ENCODE measurements around the gene NRAS. TPM values are rescaled to one million over a fixed set of nuclear protein-coding genes. Genes with fewer than 3 reads are reported as not detected.
"Not testable (repeated sequence)": the region's sequence is repeated elsewhere in the genome, so short reads cannot be mapped to it uniquely, and the experiment has no call there.

The NRAS gene
- total RNA-seq, 3 donors from 2014 or later (not counting 1 experiment from before 2014, with no cell fraction given): 41.1 to 45.7 (median 43.8) TPM

DNA sequence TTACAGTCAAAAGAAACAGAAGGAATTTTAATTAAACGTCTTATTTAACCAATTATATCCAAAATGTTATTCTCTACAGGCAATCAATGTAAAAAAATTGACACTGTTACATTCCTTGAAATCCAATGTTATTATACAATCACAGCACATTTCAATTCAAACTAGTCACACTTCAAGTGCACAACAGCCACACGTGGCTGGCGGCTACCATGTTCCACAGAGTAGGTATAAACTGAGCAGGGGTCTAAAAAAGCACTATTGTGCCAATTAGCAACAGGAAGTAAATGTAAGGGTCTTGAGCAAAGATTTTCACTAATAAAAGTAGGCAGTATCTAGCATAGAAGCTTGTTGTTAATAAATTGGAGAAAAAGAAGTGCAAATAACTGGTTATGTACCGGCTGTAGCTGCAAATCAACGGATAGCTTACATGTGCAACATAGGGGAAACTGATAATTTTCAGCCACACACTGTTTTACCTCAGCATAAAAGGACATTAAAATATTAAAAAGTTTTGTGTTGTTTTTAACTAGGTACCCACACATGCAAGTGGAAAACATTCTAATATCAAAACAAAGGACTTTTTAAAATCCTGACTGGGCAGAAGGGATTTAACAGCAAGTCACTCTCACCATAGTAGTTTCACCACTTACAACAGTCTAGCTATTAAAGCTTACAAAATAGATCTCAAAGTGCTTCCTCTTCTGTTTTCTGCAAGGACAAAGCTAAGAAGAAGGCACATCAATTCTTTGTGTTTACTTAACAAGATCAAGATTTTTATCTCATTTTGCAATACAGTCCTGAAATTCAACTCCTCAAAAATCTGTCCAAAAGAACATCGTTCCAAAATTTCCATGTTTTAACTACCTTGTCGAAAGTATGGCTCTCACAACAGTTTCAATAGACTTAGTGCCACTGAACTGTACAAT lies 38.7 kb upstream of the NRAS start:
- H3K4me1 Mint-ChIP-seq: peaks cover 67 to 72% of the 10 kb centered on the region in 2 donors
- 69% methylated on average over 6 of the region's 7 CpGs for WGBS (ENCODE audit: insufficient coverage)
- no peaks in the 10 kb centered on the region for H3K27me3 Mint-ChIP-seq (ENCODE audit: low read depth in 2 of 2)
- peak overlapping the region; percentile 99 for H3K4me3 Mint-ChIP-seq
- no peaks in the 10 kb centered on the region for H3K36me3 Mint-ChIP-seq
- Histone ChIP-seq H3K4me1 (ENCODE audit: control insufficient read depth, insufficient read depth, low read length) (peaks cover 27% of the 10 kb centered on the region), H3K27ac (ENCODE audit: low read length) (peak overlapping the region; percentile 96), H3K27me3 (ENCODE audit: control insufficient read depth, insufficient read depth, low read length) (no peaks in the 10 kb centered on the region), H3K36me3 (ENCODE audit: control insufficient read depth, insufficient read depth, low read length) (no peaks in the 10 kb centered on the region), H3K4me3 (ENCODE audit: low read length) (no peak overlapping the region), H3K9me3 (ENCODE audit: control insufficient read depth, insufficient read depth, low read length) (no peaks in the 10 kb centered on the region)
- ATAC-seq (no peak), DNase-seq (no peak)
- peak overlapping the region; percentile 99 to 100 for H3K27ac Mint-ChIP-seq
- TF ChIP-seq, protein P1, sequence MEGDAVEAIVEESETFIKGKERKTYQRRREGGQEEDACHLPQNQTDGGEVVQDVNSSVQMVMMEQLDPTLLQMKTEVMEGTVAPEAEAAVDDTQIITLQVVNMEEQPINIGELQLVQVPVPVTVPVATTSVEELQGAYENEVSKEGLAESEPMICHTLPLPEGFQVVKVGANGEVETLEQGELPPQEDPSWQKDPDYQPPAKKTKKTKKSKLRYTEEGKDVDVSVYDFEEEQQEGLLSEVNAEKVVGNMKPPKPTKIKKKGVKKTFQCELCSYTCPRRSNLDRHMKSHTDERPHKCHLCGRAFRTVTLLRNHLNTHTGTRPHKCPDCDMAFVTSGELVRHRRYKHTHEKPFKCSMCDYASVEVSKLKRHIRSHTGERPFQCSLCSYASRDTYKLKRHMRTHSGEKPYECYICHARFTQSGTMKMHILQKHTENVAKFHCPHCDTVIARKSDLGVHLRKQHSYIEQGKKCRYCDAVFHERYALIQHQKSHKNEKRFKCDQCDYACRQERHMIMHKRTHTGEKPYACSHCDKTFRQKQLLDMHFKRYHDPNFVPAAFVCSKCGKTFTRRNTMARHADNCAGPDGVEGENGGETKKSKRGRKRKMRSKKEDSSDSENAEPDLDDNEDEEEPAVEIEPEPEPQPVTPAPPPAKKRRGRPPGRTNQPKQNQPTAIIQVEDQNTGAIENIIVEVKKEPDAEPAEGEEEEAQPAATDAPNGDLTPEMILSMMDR (IDR thresholded peaks at IDR 0.05): no peak
- peaks cover 0 to 2% of the 10 kb centered on the region in 2 donors for H3K9me3 Mint-ChIP-seq
- intact Hi-C loops (cut with micrococcal nuclease): no loop called here

DNA sequence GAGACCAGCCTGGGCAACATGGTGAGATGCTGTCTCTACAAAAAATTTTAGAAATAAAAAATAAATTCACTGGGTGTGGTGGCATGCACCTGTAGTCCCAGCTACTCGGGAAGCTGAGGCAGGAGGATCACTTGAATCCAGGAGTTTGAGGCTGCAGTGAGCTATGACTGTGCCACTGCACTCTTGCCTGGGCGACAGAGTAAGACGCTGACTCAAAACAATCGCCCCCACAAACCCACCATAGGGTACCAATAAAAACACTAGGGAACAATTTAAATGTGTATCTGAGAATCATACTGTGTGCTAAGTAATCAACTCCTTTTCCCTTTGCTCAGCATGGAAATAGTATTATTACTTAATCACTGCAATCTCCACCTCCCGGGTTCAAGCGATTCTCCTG lies 37.1 kb upstream of the NRAS start:
- Mint-ChIP-seq H3K27ac (peak overlapping the region; percentile 99 to 100), H3K4me1 (peaks cover 83 to 85% of the 10 kb centered on the region in 2 donors)
- H3K4me3 ChIP-seq (ENCODE audit: low read length); ATAC-seq; H3K4me3 Mint-ChIP-seq; H3K9me3 Mint-ChIP-seq; DNase-seq; H3K9me3 ChIP-seq (ENCODE audit: control insufficient read depth, insufficient read depth, low read length); H3K27me3 ChIP-seq (ENCODE audit: control insufficient read depth, insufficient read depth, low read length); H3K27me3 Mint-ChIP-seq (ENCODE audit: low read depth in 2 of 2); intact Hi-C loops (cut with micrococcal nuclease); H3K36me3 Mint-ChIP-seq; H3K27ac ChIP-seq (ENCODE audit: low read length): not testable (repeated sequence)
- WGBS (ENCODE audit: insufficient coverage): 82% methylated on average over 4 of the region's 6 CpGs
- H3K4me1 ChIP-seq (ENCODE audit: control insufficient read depth, insufficient read depth, low read length): peaks cover 27% of the 10 kb centered on the region
- peaks cover 14% of the 10 kb centered on the region for H3K36me3 ChIP-seq (ENCODE audit: control insufficient read depth, insufficient read depth, low read length)

DNA sequence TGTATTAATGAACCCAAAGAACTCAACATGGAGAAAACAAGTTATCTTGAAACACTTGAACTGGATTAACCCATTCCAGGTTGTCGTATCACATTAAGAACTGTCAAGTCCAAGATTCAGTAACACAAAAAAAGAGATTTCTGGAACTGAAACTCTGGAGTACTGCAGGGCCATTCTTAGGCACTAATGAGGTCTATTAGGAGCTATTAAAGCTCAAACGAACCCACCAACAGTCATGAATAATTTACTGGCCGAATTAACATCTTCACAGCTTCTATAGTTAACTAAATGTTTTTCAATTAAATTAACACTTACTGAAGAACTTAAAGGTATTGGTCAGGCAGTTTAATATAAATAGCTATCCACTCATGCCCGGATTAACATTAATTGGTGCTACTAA lies 36.6 kb upstream of the NRAS start:
- Mint-ChIP-seq H3K36me3 (no peaks in the 10 kb centered on the region), H3K27ac (peak overlapping the region in 1 of 2 donors; percentile 99), H3K4me3 (no peak overlapping the region), H3K9me3 (no peaks in the 10 kb centered on the region), H3K4me1 (peaks cover 84 to 86% of the 10 kb centered on the region in 2 donors), H3K27me3 (ENCODE audit: low read depth in 2 of 2) (no peaks in the 10 kb centered on the region)
- Histone ChIP-seq H3K36me3 (ENCODE audit: control insufficient read depth, insufficient read depth, low read length) (peaks cover 20% of the 10 kb centered on the region), H3K4me3 (ENCODE audit: low read length) (no peak overlapping the region), H3K27me3 (ENCODE audit: control insufficient read depth, insufficient read depth, low read length) (no peaks in the 10 kb centered on the region), H3K27ac (ENCODE audit: low read length) (no peak overlapping the region), H3K9me3 (ENCODE audit: control insufficient read depth, insufficient read depth, low read length) (no peaks in the 10 kb centered on the region), H3K4me1 (ENCODE audit: control insufficient read depth, insufficient read depth, low read length) (peaks cover 27% of the 10 kb centered on the region)
- intact Hi-C loops (cut with micrococcal nuclease): no loop called here
- TF ChIP-seq, protein P1 (IDR thresholded peaks at IDR 0.05): no peak
- 60% methylated on average over 2 of the region's 4 CpGs for WGBS (ENCODE audit: insufficient coverage)
- ATAC-seq (no peak), DNase-seq (no peak)

DNA sequence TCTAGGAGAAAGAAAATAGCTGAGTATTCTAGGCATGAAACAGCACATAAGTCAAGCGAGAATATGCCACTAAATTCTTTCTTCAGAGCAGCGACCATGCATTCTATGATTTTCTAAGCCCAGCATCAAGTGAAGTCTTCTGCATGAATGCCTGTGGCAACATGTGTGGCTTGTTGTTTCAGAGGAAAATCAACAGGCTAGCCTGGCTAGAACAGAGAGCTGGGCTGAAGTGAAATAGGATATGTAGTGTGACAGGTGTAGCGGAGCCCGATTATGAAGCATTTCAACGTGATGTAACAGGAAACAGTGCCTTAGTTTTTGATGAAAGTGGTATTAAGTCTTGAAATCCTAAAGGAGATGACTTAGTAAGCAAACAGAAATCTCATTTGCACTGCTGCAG lies 34.2 kb upstream of the NRAS start:
- Histone ChIP-seq H3K9me3 (ENCODE audit: control insufficient read depth, insufficient read depth, low read length) (no peaks in the 10 kb centered on the region), H3K27ac (ENCODE audit: low read length) (no peak overlapping the region), H3K4me3 (ENCODE audit: low read length) (no peak overlapping the region), H3K4me1 (ENCODE audit: control insufficient read depth, insufficient read depth, low read length) (peaks cover 18% of the 10 kb centered on the region), H3K36me3 (ENCODE audit: control insufficient read depth, insufficient read depth, low read length) (peaks cover 38% of the 10 kb centered on the region), H3K27me3 (ENCODE audit: control insufficient read depth, insufficient read depth, low read length) (no peaks in the 10 kb centered on the region)
- no peaks in the 10 kb centered on the region for H3K9me3 Mint-ChIP-seq
- peaks cover 7% of the 10 kb centered on the region for H3K36me3 Mint-ChIP-seq
- WGBS (ENCODE audit: insufficient coverage): 64% methylated on average over 5 of the region's 5 CpGs
- intact Hi-C loops (cut with micrococcal nuclease): no loop called here
- H3K27me3 Mint-ChIP-seq (ENCODE audit: low read depth in 2 of 2): no peaks in the 10 kb centered on the region
- TF ChIP-seq, protein P1 (IDR thresholded peaks at IDR 0.05): no peak
- no peak overlapping the region for H3K4me3 Mint-ChIP-seq
- H3K27ac Mint-ChIP-seq: peak overlapping the region; percentile 29 to 75
- peaks cover 76 to 85% of the 10 kb centered on the region in 2 donors for H3K4me1 Mint-ChIP-seq
- ATAC-seq: no peak
- DNase-seq: no peak
